DOHH2 (cell line): ENCODE results near the gene SHB.

Source experiments
- H3F3A ChIP-seq: fragments of 200-600 bp; sonication (generic), shearing (Covaris generic); 2 replicates; pipeline ENCODE4 v1.6.0; 2016; ENCODE audit warnings: antibody characterized with exemption, mild to moderate bottlenecking; ENCODE audit not compliant: control insufficient read depth, insufficient read depth
- H3K27ac ChIP-seq: fragments of 200-600 bp; sonication (generic); 2 replicates; pipeline ENCODE4 v1.5.1; 2014; ENCODE audit warnings: low read depth, mild to moderate bottlenecking, low read length, moderate library complexity
- H3K27me3 ChIP-seq: fragments of 200-600 bp; sonication (generic); 2 replicates; pipeline ENCODE4 v1.6.1; 2014; ENCODE audit warnings: mild to moderate bottlenecking, low read length, mixed read lengths; ENCODE audit not compliant: control insufficient read depth
- H3K36me3 ChIP-seq: fragments of 200-600 bp; sonication (generic); 2 replicates; pipeline ENCODE4 v1.6.1; 2014; ENCODE audit warnings: mild to moderate bottlenecking, low read length, moderate library complexity, mixed read lengths; ENCODE audit not compliant: control insufficient read depth
- H3K4me1 ChIP-seq: fragments of 200-600 bp; sonication (generic); 2 replicates; pipeline ENCODE4 v1.6.1; 2014; ENCODE audit warnings: mild to moderate bottlenecking, low read length, mixed read lengths; ENCODE audit not compliant: control insufficient read depth
- H3K4me2 ChIP-seq: fragments of 200-600 bp; sonication (generic); 2 replicates; pipeline ENCODE4 v1.6.0; 2014; ENCODE audit warnings: mild to moderate bottlenecking, low read length, moderate library complexity
- H3K4me3 ChIP-seq: fragments of 200-600 bp; sonication (generic); 2 replicates; pipeline ENCODE4 v1.5.1; 2014; ENCODE audit warnings: mild to moderate bottlenecking, low read length, mixed read lengths
- H3K79me2 ChIP-seq: fragments of 200-600 bp; sonication (generic); 2 replicates; pipeline ENCODE4 v1.6.1; 2014; ENCODE audit warnings: mild to moderate bottlenecking, low read length, mixed read lengths; ENCODE audit not compliant: control insufficient read depth
- H3K9me2 ChIP-seq: fragments of 200-600 bp; sonication (generic); replicated peaks from 2 replicates; pipeline ENCODE4 v1.6.1; 2014; ENCODE audit warnings: mild to moderate bottlenecking, low read length, mixed read lengths; ENCODE audit not compliant: control insufficient read depth
- H3K9me3 ChIP-seq: fragments of 200-600 bp; sonication (generic); 2 replicates; pipeline ENCODE4 v1.6.1; 2014; ENCODE audit warnings: antibody characterized with exemption, low read length, mixed read lengths; ENCODE audit not compliant: control insufficient read depth, insufficient read depth
- H4K20me1 ChIP-seq: fragments of 200-600 bp; sonication (generic); 2 replicates; pipeline ENCODE4 v1.6.0; 2014; ENCODE audit warnings: low read depth, mild to moderate bottlenecking, antibody characterized with exemption, low read length, moderate library complexity; ENCODE audit not compliant: control insufficient read depth, insufficient read depth
- EZH2phosphoT487 ChIP-seq: fragments of 200-600 bp; sonication (generic); IDR thresholded peaks from 2 replicates; pipeline ENCODE4 v1.6.1; 2017; ENCODE audit warnings: borderline replicate concordance, mild to moderate bottlenecking, antibody characterized with exemption, low read length, moderate library complexity, mixed read lengths
- TF ChIP-seq, protein P1 (sequence below): fragments of 200-600 bp; sonication (generic); IDR thresholded peaks from one replicate; pipeline ENCODE4 v1.5.1; 2014; ENCODE audit warnings: antibody characterized with exemption, mild to moderate bottlenecking, low read depth, low read length; ENCODE audit not compliant: poor library complexity, severe bottlenecking

SHB gene

DNA sequence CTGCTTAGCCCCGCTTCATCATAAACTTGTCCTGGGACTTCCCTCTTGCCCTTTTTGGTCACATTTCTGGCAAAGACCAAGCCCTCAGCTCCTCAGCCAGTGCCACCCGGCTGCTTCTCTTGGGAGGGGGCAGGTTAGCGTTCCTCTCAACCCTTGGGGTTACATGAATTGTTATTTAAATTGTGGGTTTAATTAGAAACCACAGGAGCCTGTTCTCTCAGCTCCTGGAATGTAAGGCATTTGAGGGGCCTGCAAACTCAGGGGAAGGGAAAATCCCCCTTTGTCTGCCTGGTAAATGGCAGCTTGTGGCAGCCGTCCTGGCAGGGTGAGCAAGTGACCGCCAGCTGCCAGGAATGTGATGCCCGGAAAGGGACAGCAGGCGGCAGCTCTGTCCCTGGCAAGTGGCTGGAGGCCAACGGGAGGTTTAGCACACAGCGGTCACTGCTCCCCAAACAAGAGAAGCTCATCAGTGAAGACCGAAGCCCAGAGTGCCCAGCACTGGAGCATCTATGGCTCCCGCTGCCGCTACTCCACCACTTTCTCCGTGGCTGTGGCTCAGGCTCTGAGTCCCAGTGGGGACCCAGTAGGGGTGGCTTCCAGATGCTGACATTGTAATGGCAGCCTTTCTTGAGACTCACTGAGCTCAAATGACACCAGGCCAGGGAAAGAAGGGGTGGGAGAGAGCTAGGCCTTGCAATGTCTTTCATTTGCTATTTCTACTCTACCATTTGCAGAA, 51.7 kb downstream of the SHB start:
- no peak overlapping the region for H3K4me3 ChIP-seq
- H3K9me3 ChIP-seq: no peaks in the 10 kb centered on the region
- H3K27ac ChIP-seq: no peak overlapping the region
- H3K79me2 ChIP-seq: no peaks in the 10 kb centered on the region
- no peaks in the 10 kb centered on the region for H3F3A ChIP-seq
- TF ChIP-seq, protein P1, sequence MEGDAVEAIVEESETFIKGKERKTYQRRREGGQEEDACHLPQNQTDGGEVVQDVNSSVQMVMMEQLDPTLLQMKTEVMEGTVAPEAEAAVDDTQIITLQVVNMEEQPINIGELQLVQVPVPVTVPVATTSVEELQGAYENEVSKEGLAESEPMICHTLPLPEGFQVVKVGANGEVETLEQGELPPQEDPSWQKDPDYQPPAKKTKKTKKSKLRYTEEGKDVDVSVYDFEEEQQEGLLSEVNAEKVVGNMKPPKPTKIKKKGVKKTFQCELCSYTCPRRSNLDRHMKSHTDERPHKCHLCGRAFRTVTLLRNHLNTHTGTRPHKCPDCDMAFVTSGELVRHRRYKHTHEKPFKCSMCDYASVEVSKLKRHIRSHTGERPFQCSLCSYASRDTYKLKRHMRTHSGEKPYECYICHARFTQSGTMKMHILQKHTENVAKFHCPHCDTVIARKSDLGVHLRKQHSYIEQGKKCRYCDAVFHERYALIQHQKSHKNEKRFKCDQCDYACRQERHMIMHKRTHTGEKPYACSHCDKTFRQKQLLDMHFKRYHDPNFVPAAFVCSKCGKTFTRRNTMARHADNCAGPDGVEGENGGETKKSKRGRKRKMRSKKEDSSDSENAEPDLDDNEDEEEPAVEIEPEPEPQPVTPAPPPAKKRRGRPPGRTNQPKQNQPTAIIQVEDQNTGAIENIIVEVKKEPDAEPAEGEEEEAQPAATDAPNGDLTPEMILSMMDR: no peak
- TF ChIP-seq EZH2phosphoT487: no peak
- H3K36me3 ChIP-seq: no peaks in the 10 kb centered on the region
- no peak overlapping the region for H3K4me2 ChIP-seq
- H3K27me3 ChIP-seq: peaks cover 8% of the 10 kb centered on the region
- H3K9me2 ChIP-seq: no peaks in the 10 kb centered on the region
- H3K4me1 ChIP-seq: no peaks in the 10 kb centered on the region
- no peaks in the 10 kb centered on the region for H4K20me1 ChIP-seq

DNA sequence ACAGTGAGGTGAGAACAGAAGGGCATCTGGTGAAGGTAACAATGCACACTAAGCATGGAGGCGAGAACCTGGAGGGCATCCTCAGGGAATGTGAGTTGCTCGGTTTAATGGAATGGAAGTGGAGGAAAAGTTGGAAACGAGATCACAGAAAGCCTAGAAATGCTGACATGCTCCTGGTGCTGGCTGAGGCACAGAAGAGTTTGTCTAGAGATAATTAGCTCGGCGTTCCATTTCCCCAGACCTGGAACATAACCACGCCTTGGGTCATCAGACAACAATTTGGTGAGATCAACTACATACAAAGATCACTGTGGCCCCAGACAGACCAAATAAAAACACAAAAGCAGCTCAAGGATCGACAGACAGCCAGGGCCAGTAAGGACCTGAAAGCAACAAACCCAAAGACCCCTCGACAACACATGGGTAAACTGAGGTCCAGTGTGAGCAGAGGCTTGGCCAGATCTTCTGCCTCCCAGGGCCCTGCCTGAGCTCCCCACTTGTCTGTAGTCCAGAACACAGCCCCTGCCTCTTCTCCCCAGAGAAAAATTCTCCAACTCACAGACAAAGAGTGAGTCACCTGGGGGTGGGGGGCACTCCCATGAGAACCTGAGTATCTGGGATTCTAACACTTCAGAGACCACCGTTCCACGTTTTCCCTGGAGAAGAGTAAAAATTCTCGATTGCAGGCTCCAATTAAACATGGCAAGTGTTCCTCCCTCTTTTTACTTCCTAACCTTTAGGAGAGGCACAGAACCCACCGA, 52.5 kb downstream of the SHB start:
- Histone ChIP-seq H3K79me2 (no peaks in the 10 kb centered on the region), H3K4me2 (no peak overlapping the region), H3K36me3 (no peaks in the 10 kb centered on the region), H3K27me3 (peaks cover 8% of the 10 kb centered on the region), H3K27ac (no peak overlapping the region), H3F3A (no peaks in the 10 kb centered on the region), H4K20me1 (no peaks in the 10 kb centered on the region), H3K4me1 (no peaks in the 10 kb centered on the region), H3K9me3 (no peaks in the 10 kb centered on the region), H3K9me2 (no peaks in the 10 kb centered on the region), H3K4me3 (no peak overlapping the region)
- TF ChIP-seq EZH2phosphoT487: no peak
- TF ChIP-seq, protein P1: no peak

DNA sequence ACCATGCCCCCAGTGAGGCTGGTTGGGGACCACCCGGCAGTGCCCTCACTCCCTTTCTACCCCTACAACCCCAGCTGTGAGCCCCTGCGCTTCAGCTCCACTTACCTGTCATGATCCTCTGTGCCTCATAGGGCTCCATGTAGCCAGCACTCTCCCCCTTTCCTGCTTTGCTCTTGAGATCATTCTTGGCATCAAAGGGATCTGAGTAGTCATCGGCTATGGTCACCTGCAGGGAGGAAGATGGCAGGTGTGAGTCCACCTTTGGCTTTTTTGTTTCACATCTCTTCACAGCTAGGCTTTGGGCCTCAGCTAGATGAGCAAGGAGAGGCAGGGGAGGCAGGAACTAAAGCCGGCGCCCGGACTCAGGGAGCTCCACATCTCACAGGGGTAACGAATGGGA, 53.1 kb downstream of the SHB start:
- no peaks in the 10 kb centered on the region for H3K79me2 ChIP-seq
- no peak overlapping the region for H3K4me2 ChIP-seq
- H3K4me1 ChIP-seq: no peaks in the 10 kb centered on the region
- H3K27me3 ChIP-seq: peaks cover 8% of the 10 kb centered on the region
- H3K4me3 ChIP-seq: no peak overlapping the region
- no peaks in the 10 kb centered on the region for H3K9me2 ChIP-seq
- H3K9me3 ChIP-seq: no peaks in the 10 kb centered on the region
- no peaks in the 10 kb centered on the region for H3F3A ChIP-seq
- no peaks in the 10 kb centered on the region for H4K20me1 ChIP-seq
- TF ChIP-seq EZH2phosphoT487: no peak
- TF ChIP-seq, protein P1: no peak
- H3K36me3 ChIP-seq: no peaks in the 10 kb centered on the region
- no peak overlapping the region for H3K27ac ChIP-seq
